DMS114 treated with DMSO at 0.1 percent for 48 hours (cell line): ENCODE data around the gene RECQL5.
"Not testable (repeated sequence)": the region's sequence is repeated elsewhere in the genome, so short reads cannot be mapped to it uniquely, and the experiment has no call there.

Experiments
- DNase-seq: peaks from one replicate; lab custom pipeline; 2025; ENCODE audit not compliant: unreplicated experiment; lab: John Stamatoyannopoulos, UW

RECQL5 gene

GRCh38 chr17:75649687-75650086 lies 17.3 kb downstream of the RECQL5 start:
- DNase-seq = no peak

- no peak for DNase-seq
These were observed 19.0 kb downstream of the RECQL5 start for GRCh38 chr17:75647921-75648320.

GRCh38 chr17:75647061-75647460 lies 19.9 kb downstream of the RECQL5 start:
- DNase-seq = no peak

GRCh38 chr17:75646638-75646992 lies 20.3 kb downstream of the RECQL5 start:
- DNase-seq = no peak

- DNase-seq = no peak
These were observed 20.9 kb downstream of the RECQL5 start for GRCh38 chr17:75645889-75646637.

GRCh38 chr17:75645501-75645888 lies 21.5 kb downstream of the RECQL5 start:
- no peak for DNase-seq

GRCh38 chr17:75643643-75644017 lies 23.3 kb downstream of the RECQL5 start:
- no peak for DNase-seq

- no peak for DNase-seq
These were observed 23.9 kb downstream of the RECQL5 start for GRCh38 chr17:75642784-75643642.

GRCh38 chr17:75642182-75642783 lies 24.7 kb downstream of the RECQL5 start:
- DNase-seq = no peak

- no peak for DNase-seq
These were observed 25.6 kb downstream of the RECQL5 start for GRCh38 chr17:75641343-75641742.

- no peak for DNase-seq
These were observed 26.3 kb downstream of the RECQL5 start for GRCh38 chr17:75640556-75641119.

- DNase-seq = no peak
These were observed 27.0 kb downstream of the RECQL5 start for GRCh38 chr17:75639771-75640555.

GRCh38 chr17:75639327-75639726 lies 27.6 kb downstream of the RECQL5 start:
- DNase-seq = no peak

- DNase-seq = no peak
These were observed 28.1 kb downstream of the RECQL5 start for GRCh38 chr17:75638893-75639292.

- not testable (repeated sequence) for DNase-seq
These were observed 28.9 kb downstream of the RECQL5 start for GRCh38 chr17:75638039-75638438.

GRCh38 chr17:75637551-75637950 lies 29.4 kb downstream of the RECQL5 start:
- DNase-seq = no peak

- DNase-seq = no peak
These were observed 29.8 kb downstream of the RECQL5 start for GRCh38 chr17:75637143-75637538.

GRCh38 chr17:75636381-75637142 lies 30.4 kb downstream of the RECQL5 start:
- no peak for DNase-seq

GRCh38 chr17:75635610-75636202 lies 31.2 kb downstream of the RECQL5 start:
- no peak for DNase-seq
